ENCODE data around the gene CALML4.

- TF ChIP-seq CTCF (IDR thresholded peaks at IDR 0.05), result no peak
- TF ChIP-seq POLR2A (IDR thresholded peaks at IDR 0.05), result no peak
Measured at GRCh38 chr15:68188647-68189046, 16.5 kb downstream of the CALML4 start.
